B cell (primary cell): ENCODE measurements around the gene GLRX. TPM values are rescaled to one million over a fixed set of nuclear protein-coding genes. Genes with fewer than 3 reads are reported as not detected.

Experiments
- ATAC-seq: fragments of 200-7000 bp; cut with Tn5 transposase; one replicate; pipeline ENCODE4 v1.10.0; 2021; ENCODE audit warnings: low read depth, mild to moderate bottlenecking, moderate number of reproducible peaks, moderate library complexity
- CTCF ChIA-PET: fragments of 350-600 bp; sonication (Branson Sonifier 250); formaldehyde crosslinking; loops from one replicate; lab custom pipeline; 2021; ENCODE audit warnings: antibody characterized with exemption, inconsistent platforms; lab: Charles Lee
- POLR2A ChIA-PET: fragments of 350-600 bp; sonication (Branson Sonifier 250); formaldehyde crosslinking; loops from one replicate; lab custom pipeline; 2021; ENCODE audit warnings: antibody characterized with exemption; lab: Charles Lee
- DNase-seq: peaks from one replicate; pipeline ENCODE4 v3.0.0; 2013
- H2AFZ ChIP-seq: 2 replicates; pipeline ENCODE4 v1.6.1; 2012; ENCODE audit warnings: mild to moderate bottlenecking, low read depth, low read length; ENCODE audit not compliant: insufficient read depth, poor library complexity, severe bottlenecking
- H3K27ac ChIP-seq, 2 donors: 1 replicate in 1 of 2; 2 replicates in 1 of 2; pipeline ENCODE4 v1.5.1; 2012 to 2013; ENCODE audit warnings: low read length in 2 of 2, mild to moderate bottlenecking in 2 of 2, moderate library complexity in 1 of 2
- H3K27me3 ChIP-seq, 4 experiments: fragments of 200-600 bp in 1 of 4; sonication (generic) in 1 of 4; replicated peaks in 1 of 4; 1 replicate in 2 of 4; 2 replicates in 2 of 4; pipeline versions ENCODE4 v1.6.1 to v1.7.0; 2013 to 2016; ENCODE audit warnings: low read length in 3 of 4, mild to moderate bottlenecking in 2 of 4, mixed read lengths in 1 of 4, moderate library complexity in 1 of 4; ENCODE audit not compliant: insufficient read depth in 4 of 4, control insufficient read depth in 3 of 4; ENCODE audit errors: control extremely low read depth in 1 of 4
- H3K36me3 ChIP-seq, 2 experiments: replicated peaks in 1 of 2; 1 replicate in 1 of 2; 2 replicates in 1 of 2; pipeline versions ENCODE4 v1.6.1 to v1.7.1; 2013; ENCODE audit warnings: low read length in 1 of 2; ENCODE audit not compliant: insufficient read depth in 2 of 2, control insufficient read depth in 1 of 2; ENCODE audit errors: control extremely low read depth in 1 of 2, extremely low read depth in 1 of 2
- H3K4me1 ChIP-seq, 2 donors: fragments of 200-600 bp in 1 of 2; sonication (generic) in 1 of 2; 1 replicate in 1 of 2; 2 replicates in 1 of 2; pipeline versions ENCODE4 v1.5.1 to v1.6.1; 2013 to 2017; ENCODE audit warnings: low read length in 2 of 2; ENCODE audit not compliant: control insufficient read depth in 2 of 2, insufficient read depth in 2 of 2
- H3K4me2 ChIP-seq: replicated peaks from 2 replicates; pipeline ENCODE3; 2012; ENCODE audit warnings: mild to moderate bottlenecking, low read depth, low read length; ENCODE audit not compliant: poor library complexity, severe bottlenecking
- H3K4me3 ChIP-seq, 5 experiments: fragments of 200-600 bp in 1 of 5; sonication (generic) in 1 of 5; 1 replicate in 3 of 5; 2 replicates in 2 of 5; pipeline versions ENCODE4 v1.5.1 to v1.7.0; 2011 to 2016; ENCODE audit warnings: low read length in 4 of 5, mild to moderate bottlenecking in 4 of 5, low read depth in 2 of 5, control low read depth in 1 of 5, moderate library complexity in 1 of 5; ENCODE audit not compliant: insufficient read depth in 1 of 5; ENCODE audit errors: control extremely low read depth in 1 of 5, extremely low read depth in 1 of 5
- H3K79me2 ChIP-seq: fragments of 200-600 bp; sonication (generic); one replicate; pipeline ENCODE4 v1.6.0; 2016; ENCODE audit warnings: low read length; ENCODE audit not compliant: control insufficient read depth, insufficient read depth
- H3K9ac ChIP-seq: fragments of 200-600 bp; sonication (generic); 2 replicates; pipeline ENCODE4 v1.6.1; 2017; ENCODE audit warnings: mild to moderate bottlenecking, low read length, moderate library complexity
- H3K9me3 ChIP-seq, 3 donors: one replicate each; pipeline versions ENCODE4 v1.6.1 to v1.7.1; 2013; ENCODE audit warnings: low read length in 2 of 3; ENCODE audit not compliant: control insufficient read depth in 2 of 3, insufficient read depth in 1 of 3; ENCODE audit errors: control extremely low read depth in 1 of 3
- H4K20me1 ChIP-seq: 2 replicates; pipeline ENCODE4 v1.6.0; 2012; ENCODE audit warnings: mild to moderate bottlenecking, low read length; ENCODE audit not compliant: insufficient read depth, control insufficient read depth, poor library complexity, severe bottlenecking
- H3K27ac Mint-ChIP-seq: one replicate; pipeline ENCODE4 v1.8.0; 2021; ENCODE audit warnings: mixed read lengths
- H3K27me3 Mint-ChIP-seq: one replicate; pipeline ENCODE4 v1.8.0; 2021; ENCODE audit warnings: mixed read lengths
- H3K4me1 Mint-ChIP-seq: one replicate; pipeline ENCODE4 v1.8.0; 2021; ENCODE audit warnings: mixed read lengths
- H3K4me3 Mint-ChIP-seq: one replicate; pipeline ENCODE4 v1.8.0; 2021; ENCODE audit warnings: mixed read lengths
- H3K9me3 Mint-ChIP-seq: one replicate; pipeline ENCODE4 v1.8.0; 2022; ENCODE audit warnings: mixed read lengths; ENCODE audit not compliant: insufficient read depth
- CTCF ChIP-seq: fragments of 200-600 bp; IDR thresholded peaks from one replicate; pipeline ENCODE4 v1.8.0; 2022; ENCODE audit warnings: antibody characterized with exemption, mild to moderate bottlenecking
- EZH2 ChIP-seq: IDR thresholded peaks from 2 replicates; pipeline ENCODE4 v1.6.1; 2012; ENCODE audit warnings: borderline replicate concordance, low read depth, mild to moderate bottlenecking, moderate library complexity, low read length; ENCODE audit not compliant: insufficient read depth, poor library complexity, severe bottlenecking
- WGBS: methylation state at CpG from one replicate; pipeline ENCODE4 v1.1.5; 2013; ENCODE audit warnings: missing lambda C conversion rate; ENCODE audit not compliant: insufficient coverage; 5-methylcytosine and 5-hydroxymethylcytosine counted together
- intact Hi-C: fragments of 100-400 bp; cut with micrococcal nuclease; formaldehyde crosslinking; loops from one replicate; pipeline ENCODE4 v1.10.0; 2022
- polyA plus RNA-seq: library from polyadenylated mRNA; depleted of rRNA; stranded (reverse); fragments of >200 nt; gene quantifications from 2 replicates; pipeline ENCODE4 v1.2.3, GENCODE V29; 2012
- total RNA-seq, 2 donors: library from RNA; stranded (reverse); fragments of 120-200 nt in 1 of 2; gene quantifications; 1 replicate in 1 of 2; 2 replicates in 1 of 2; pipeline versions ENCODE4 v1.2.3 to v1.2.4, GENCODE V29; 2013 to 2022

Gene GLRX
- total and polyA plus RNA-seq, 2 donors (not counting 1 experiment from before 2014, with no cell fraction given): 44.6 to 54.8 TPM

GRCh38 chr5:95825495-95825894, 3.0 kb upstream of the GLRX start:
- H3K27ac ChIP-seq: no peak overlapping the region
- H3K4me3 ChIP-seq: no peak overlapping the region
- no peaks in the 10 kb centered on the region for H4K20me1 ChIP-seq
- no peaks in the 10 kb centered on the region for H3K9me3 ChIP-seq
- peaks cover 27 to 31% of the 10 kb centered on the region in 2 donors for H3K4me1 ChIP-seq
- no peak overlapping the region for H3K4me2 ChIP-seq
- DNase-seq: no peak
- H3K27me3 ChIP-seq: no peaks in the 10 kb centered on the region
- WGBS: 90% methylated on average over 3 of the region's 3 CpGs
- peaks cover 13% of the 10 kb centered on the region for H3K79me2 ChIP-seq
- Mint-ChIP-seq H3K9me3 (no peaks in the 10 kb centered on the region), H3K4me1 (peaks cover 44% of the 10 kb centered on the region), H3K27me3 (no peaks in the 10 kb centered on the region), H3K4me3 (no peak overlapping the region), H3K27ac (peak overlapping the region; percentile 76)
- POLR2A ChIA-PET: interaction anchor here (0.6 to 1.9 kb wide), 2 partner anchors 9 to 21 kb away, joined by 3 to 12 read pairs; no protein-coding TSS in a partner anchor
- no peak overlapping the region for H3K9ac ChIP-seq
- no peak for ATAC-seq
- no peak overlapping the region for H2AFZ ChIP-seq
- CTCF ChIA-PET: interaction anchor here (7.2 to 11.9 kb wide), 2 partner anchors 17 to 44 kb away, joined by 65 to 181 read pairs; no protein-coding TSS in a partner anchor
- H3K36me3 ChIP-seq: no peaks in the 10 kb centered on the region
- intact Hi-C loops: no loop called here
- TF ChIP-seq CTCF (no peak), EZH2 (no peak)

- TF ChIP-seq CTCF (no peak), EZH2 (no peak)
- Histone ChIP-seq H3K27me3 (no peaks in the 10 kb centered on the region), H3K4me3 (no peak overlapping the region), H3K9me3 (no peaks in the 10 kb centered on the region), H3K27ac (peak overlapping the region; percentile 67 to 90), H2AFZ (peak overlapping the region; percentile 75), H3K4me2 (peak overlapping the region; percentile 80), H4K20me1 (no peaks in the 10 kb centered on the region), H3K79me2 (peaks cover 21% of the 10 kb centered on the region), H3K9ac (no peak overlapping the region), H3K4me1 (peaks cover 34 to 39% of the 10 kb centered on the region in 2 donors), H3K36me3 (no peaks in the 10 kb centered on the region)
- no peak overlapping the region for H3K4me3 Mint-ChIP-seq
- WGBS: 89% methylated on average over 3 of the region's 5 CpGs
- H3K4me1 Mint-ChIP-seq: peaks cover 51% of the 10 kb centered on the region
- H3K9me3 Mint-ChIP-seq: no peaks in the 10 kb centered on the region
- ATAC-seq (no peak), DNase-seq (no peak)
- intact Hi-C loops: loop anchor here (5.0 kb wide), 1 partner anchor 138 kb away; the partner anchor contains the start of gene ELL2
- ChIA-PET CTCF (interaction anchor here (7.2 to 11.9 kb wide), 3 partner anchors 16 to 43 kb away, joined by 65 to 181 read pairs (median 68); no protein-coding TSS in a partner anchor), POLR2A (interaction anchor here (0.6 to 1.9 kb wide), 3 partner anchors 10 to 25 kb away, joined by 3 to 12 read pairs (median 3); no protein-coding TSS in a partner anchor)
- H3K27me3 Mint-ChIP-seq: no peaks in the 10 kb centered on the region
- peak overlapping the region; percentile 73 for H3K27ac Mint-ChIP-seq
These were observed 2.2 kb upstream of the GLRX start for GRCh38 chr5:95824747-95825146.
